Right ventricle myocardium inferior (tissue), 1 donor: ENCODE measurements around the gene NLRC5. TPM values are rescaled to one million over a fixed set of nuclear protein-coding genes. Genes with fewer than 3 reads are reported as not detected.
"Not testable (repeated sequence)": the region's sequence is repeated elsewhere in the genome, so short reads cannot be mapped to it uniquely, and the experiment has no call there.

Experiments used
- ATAC-seq: fragments of 200-7000 bp; cut with Tn5 transposase; one replicate; pipeline ENCODE4 v1.9.1; 2020; ENCODE audit warnings: mild to moderate bottlenecking, moderate library complexity
- DNase-seq: peaks from one replicate; pipeline ENCODE4 v3.0.0; 2021; ENCODE audit errors: missing footprints
- intact Hi-C: fragments of 100-400 bp; cut with DNase I; formaldehyde crosslinking; loops from one replicate; pipeline ENCODE4 v1.11.0; 2022
- total RNA-seq: library from RNA; stranded (reverse); fragmentation: NEBNext Ultra II Directional; extraction: Animal tissue kit (Norgen Biotek cat#: 25700); gene quantifications from one replicate; pipeline ENCODE4 v1.2.1, GENCODE V29; 2021
- donor health status: DM: no; HTN: yes; CAD: no; lungs with severe emphysema.

Gene NLRC5
- total RNA-seq, 1 donor from 2014 or later, result 8.6 TPM

- DNase-seq, result no peak
- ATAC-seq, result no peak
- intact Hi-C loops, result loop anchor here (5.0 kb wide), 1 partner anchor 336 kb away; no protein-coding TSS in a partner anchor
These were observed 92.4 kb downstream of the NLRC5 start for GRCh38 chr16:57081744-57082143.

- intact Hi-C loops, result loop anchor here (5.0 kb wide), 1 partner anchor 335 kb away; no protein-coding TSS in a partner anchor
- ATAC-seq, result no peak
- DNase-seq, result no peak
These were observed 93.3 kb downstream of the NLRC5 start for GRCh38 chr16:57082664-57083063.

- ATAC-seq (no peak), DNase-seq (no peak)
- intact Hi-C loops, result loop anchor here (1.0 to 5.0 kb wide), 2 partner anchors 84 to 334 kb away; no protein-coding TSS in a partner anchor
These were observed 94.2 kb downstream of the NLRC5 start for GRCh38 chr16:57083485-57084126.

GRCh38 chr16:57084257-57084770, 95.0 kb downstream of the NLRC5 start:
- intact Hi-C loops, result loop anchor here (1.0 to 5.0 kb wide), 2 partner anchors 83 to 333 kb away; no protein-coding TSS in a partner anchor
- DNase-seq, result peak; percentile 79
- peak; percentile 78 for ATAC-seq

GRCh38 chr16:57084996-57085395, 95.6 kb downstream of the NLRC5 start:
- DNase-seq (no peak), ATAC-seq (no peak)
- intact Hi-C loops, result loop anchor here (1.0 to 5.0 kb wide), 2 partner anchors 82 to 332 kb away; no protein-coding TSS in a partner anchor

GRCh38 chr16:57087003-57087402, 97.6 kb downstream of the NLRC5 start:
- intact Hi-C loops, result no loop called here
- no peak for DNase-seq

GRCh38 chr16:57089406-57089805, 100.0 kb downstream of the NLRC5 start:
- ATAC-seq (no peak), DNase-seq (no peak)
- intact Hi-C loops, result no loop called here

More at GRCh38 chr16:57087003-57087402, 97.6 kb downstream of the NLRC5 start:
- no peak for ATAC-seq

- no peak for DNase-seq
- intact Hi-C loops, result loop anchor here (5.0 kb wide), 1 partner anchor 56 kb away; no protein-coding TSS in a partner anchor
- no peak for ATAC-seq
These were observed 102.0 kb downstream of the NLRC5 start for GRCh38 chr16:57091200-57091974.

- peak; percentile 86 for ATAC-seq
- intact Hi-C loops, result loop anchor here (5.0 kb wide), 1 partner anchor 55 kb away; no protein-coding TSS in a partner anchor
- peak; percentile 81 for DNase-seq
These were observed 102.8 kb downstream of the NLRC5 start, which contains the start of gene CPNE2 for GRCh38 chr16:57091975-57092785. Gene CPNE2 (plus strand): TSS chr16:57092583. CDS start chr16:57110743, 18,160 bp downstream.

GRCh38 chr16:57092786-57093411, 103.5 kb downstream of the NLRC5 start:
- intact Hi-C loops, result loop anchor here (5.0 kb wide), 1 partner anchor 54 kb away; no protein-coding TSS in a partner anchor
- peak; percentile 30 for ATAC-seq

GRCh38 chr16:57093666-57094564, 104.6 kb downstream of the NLRC5 start:
- intact Hi-C loops, result loop anchor here (5.0 kb wide), 1 partner anchor 53 kb away; no protein-coding TSS in a partner anchor
- ATAC-seq (no peak), DNase-seq (no peak)

More at GRCh38 chr16:57092786-57093411, 103.5 kb downstream of the NLRC5 start:
- peak; percentile 79 for DNase-seq

GRCh38 chr16:57094911-57095310, 105.6 kb downstream of the NLRC5 start:
- ATAC-seq, result no peak
- intact Hi-C loops, result loop anchor here (5.0 kb wide), 1 partner anchor 52 kb away; no protein-coding TSS in a partner anchor

GRCh38 chr16:57096192-57096591, 106.8 kb downstream of the NLRC5 start:
- no peak for DNase-seq
- intact Hi-C loops, result no loop called here
- no peak for ATAC-seq

More at GRCh38 chr16:57094911-57095310, 105.6 kb downstream of the NLRC5 start:
- DNase-seq, result no peak

GRCh38 chr16:57096793-57097192, 107.4 kb downstream of the NLRC5 start:
- intact Hi-C loops, result no loop called here
- DNase-seq, result no peak
- no peak for ATAC-seq

GRCh38 chr16:57098188-57098841, 109.0 kb downstream of the NLRC5 start:
- DNase-seq, result no peak
- no peak for ATAC-seq
- intact Hi-C loops, result no loop called here

- intact Hi-C loops, ATAC-seq, DNase-seq: not testable (repeated sequence)
These were observed 110.6 kb downstream of the NLRC5 start for GRCh38 chr16:57099965-57100364.
